GM19035 (cell line): Measurements from ENCODE around the gene PRTG.
"Not testable (repeated sequence)": the region's sequence is repeated elsewhere in the genome, so short reads cannot be mapped to it uniquely, and the experiment has no call there.

ENCODE experiments used
- ATAC-seq: cut with Tn5 transposase; IDR thresholded peaks from one replicate; pipeline ENCODE4 v1.9.1; 2021; ENCODE audit not compliant: unreplicated experiment

The PRTG gene, protein sequence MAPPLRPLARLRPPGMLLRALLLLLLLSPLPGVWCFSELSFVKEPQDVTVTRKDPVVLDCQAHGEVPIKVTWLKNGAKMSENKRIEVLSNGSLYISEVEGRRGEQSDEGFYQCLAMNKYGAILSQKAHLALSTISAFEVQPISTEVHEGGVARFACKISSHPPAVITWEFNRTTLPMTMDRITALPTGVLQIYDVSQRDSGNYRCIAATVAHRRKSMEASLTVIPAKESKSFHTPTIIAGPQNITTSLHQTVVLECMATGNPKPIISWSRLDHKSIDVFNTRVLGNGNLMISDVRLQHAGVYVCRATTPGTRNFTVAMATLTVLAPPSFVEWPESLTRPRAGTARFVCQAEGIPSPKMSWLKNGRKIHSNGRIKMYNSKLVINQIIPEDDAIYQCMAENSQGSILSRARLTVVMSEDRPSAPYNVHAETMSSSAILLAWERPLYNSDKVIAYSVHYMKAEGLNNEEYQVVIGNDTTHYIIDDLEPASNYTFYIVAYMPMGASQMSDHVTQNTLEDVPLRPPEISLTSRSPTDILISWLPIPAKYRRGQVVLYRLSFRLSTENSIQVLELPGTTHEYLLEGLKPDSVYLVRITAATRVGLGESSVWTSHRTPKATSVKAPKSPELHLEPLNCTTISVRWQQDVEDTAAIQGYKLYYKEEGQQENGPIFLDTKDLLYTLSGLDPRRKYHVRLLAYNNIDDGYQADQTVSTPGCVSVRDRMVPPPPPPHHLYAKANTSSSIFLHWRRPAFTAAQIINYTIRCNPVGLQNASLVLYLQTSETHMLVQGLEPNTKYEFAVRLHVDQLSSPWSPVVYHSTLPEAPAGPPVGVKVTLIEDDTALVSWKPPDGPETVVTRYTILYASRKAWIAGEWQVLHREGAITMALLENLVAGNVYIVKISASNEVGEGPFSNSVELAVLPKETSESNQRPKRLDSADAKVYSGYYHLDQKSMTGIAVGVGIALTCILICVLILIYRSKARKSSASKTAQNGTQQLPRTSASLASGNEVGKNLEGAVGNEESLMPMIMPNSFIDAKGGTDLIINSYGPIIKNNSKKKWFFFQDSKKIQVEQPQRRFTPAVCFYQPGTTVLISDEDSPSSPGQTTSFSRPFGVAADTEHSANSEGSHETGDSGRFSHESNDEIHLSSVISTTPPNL

GRCh38 chr15:55742927-55743728 is at the start of gene PRTG:
TSS of gene PRTG (minus strand) at chr15:55743152. CDS start at chr15:55742931, 221 bp downstream.
- ATAC-seq: no peak

DNA sequence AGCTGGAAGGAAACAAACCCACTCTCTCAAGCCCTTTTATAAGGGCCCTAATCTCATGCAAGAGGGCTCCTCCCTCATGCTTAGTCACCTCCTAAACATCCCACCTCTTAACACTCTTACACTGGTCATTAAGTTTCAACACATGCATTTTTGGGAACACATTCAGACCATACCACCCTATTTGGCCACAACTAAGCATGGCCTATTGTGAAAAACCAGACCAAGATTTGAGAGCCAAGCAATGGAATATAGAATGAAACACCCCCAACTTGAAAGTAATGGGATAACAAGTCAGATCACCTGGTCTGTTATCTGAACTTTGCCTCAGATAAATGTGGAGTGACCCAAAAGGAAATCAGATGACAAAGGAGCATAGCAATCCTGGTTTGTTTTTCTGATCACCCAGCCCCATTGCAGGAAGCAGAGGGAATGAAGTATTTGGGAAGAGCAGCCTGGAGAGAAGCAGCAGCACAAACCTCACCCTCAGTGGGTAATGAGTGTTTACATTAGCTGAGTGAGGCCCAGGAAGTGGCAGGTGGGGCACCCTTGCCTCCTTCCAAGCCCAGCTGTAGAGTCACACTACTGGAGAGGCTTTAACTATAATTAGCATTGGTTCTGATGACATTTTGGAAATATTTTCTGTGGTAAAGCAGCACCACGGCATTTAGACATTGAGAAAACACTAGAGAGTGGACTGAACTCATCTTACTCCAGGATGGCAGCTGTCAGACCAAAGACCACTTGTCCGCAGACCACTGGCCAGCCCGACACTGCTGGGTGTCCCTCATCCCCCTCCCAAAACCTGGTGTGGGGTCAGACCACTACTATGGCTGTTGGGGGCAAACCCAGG is 48.8 kb upstream of the PRTG start:
- no peak for ATAC-seq

DNA sequence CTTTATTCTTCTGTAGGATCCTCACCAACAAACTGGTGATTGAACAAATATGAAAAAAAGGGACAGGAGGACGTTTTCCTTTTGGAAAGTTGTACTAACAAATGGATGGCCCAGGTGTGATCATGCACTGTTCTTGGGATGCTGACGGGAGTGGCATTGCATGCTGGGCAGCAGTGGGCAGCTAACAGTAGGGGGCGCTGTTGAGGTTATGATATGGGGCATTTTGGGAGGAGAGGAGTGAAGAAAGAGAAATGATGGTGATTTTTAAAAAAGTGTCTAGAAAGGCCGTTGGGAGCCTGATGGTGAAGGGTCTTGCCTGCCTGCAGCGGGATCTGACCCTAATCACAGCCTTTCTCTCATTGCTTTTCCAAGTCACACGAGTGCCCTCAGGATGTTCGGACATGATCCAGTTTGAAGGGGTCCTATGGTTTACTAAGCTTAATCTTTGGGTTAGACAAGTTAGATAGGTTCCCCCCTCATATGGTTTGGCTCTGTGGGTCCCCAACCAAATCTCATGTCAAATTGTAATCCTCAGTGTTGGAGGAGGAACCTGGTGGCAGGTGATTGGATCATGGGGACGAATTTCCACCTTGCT is 46.2 kb upstream of the PRTG start:
- no peak for ATAC-seq

- no peak for ATAC-seq
Measured at GRCh38 chr15:55786341-55786740, 43.4 kb upstream of the PRTG start.

GRCh38 chr15:55785593-55785992 is 42.6 kb upstream of the PRTG start:
- not testable (repeated sequence) for ATAC-seq

GRCh38 chr15:55784286-55784685 is 41.3 kb upstream of the PRTG start:
- ATAC-seq: no peak

- no peak for ATAC-seq
Measured at GRCh38 chr15:55782901-55783300, 39.9 kb upstream of the PRTG start.

DNA sequence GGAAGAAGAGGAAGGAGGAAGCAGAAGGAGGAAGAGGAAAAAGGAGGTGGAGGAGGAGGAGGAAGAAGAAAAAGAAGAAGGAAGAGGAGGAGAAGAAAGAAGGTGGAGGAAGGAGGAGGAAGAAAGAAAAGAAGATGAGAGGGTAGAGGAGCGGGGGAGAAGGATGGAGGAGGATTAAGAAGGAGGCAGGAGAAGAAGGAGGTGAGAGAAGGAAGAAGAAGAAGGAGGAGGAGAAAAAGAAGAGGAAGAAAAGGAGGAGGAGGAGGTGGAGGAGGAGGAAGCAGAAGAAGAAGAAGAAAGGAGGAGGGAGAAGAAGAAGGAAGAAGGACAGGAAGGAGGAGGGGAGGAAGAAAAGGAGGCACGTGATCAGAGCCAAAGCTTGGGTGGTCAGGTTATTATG is 37.3 kb upstream of the PRTG start:
- no peak for ATAC-seq

DNA sequence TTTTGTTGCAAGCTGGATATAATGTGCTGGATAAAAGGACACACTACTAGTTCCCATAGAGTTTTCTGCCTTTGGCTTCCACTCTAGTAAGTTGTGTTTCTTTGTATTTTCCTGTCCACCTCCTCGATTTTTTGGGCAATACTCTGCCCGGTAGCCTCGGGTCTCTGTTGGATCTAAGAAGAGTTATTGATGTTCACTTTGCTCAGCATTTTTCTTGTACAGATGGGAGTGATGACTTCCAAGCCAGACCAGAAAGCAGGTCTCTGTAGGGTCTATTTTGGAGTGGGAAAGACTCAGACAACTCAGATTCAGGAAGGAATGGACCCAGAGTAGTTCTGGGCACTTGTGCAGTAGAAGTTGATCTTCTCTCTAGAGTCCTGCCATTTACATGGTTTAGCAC is 36.0 kb upstream of the PRTG start:
- ATAC-seq: no peak

GRCh38 chr15:55775316-55775715 is 32.4 kb upstream of the PRTG start:
- ATAC-seq: no peak

- no peak for ATAC-seq
Measured at GRCh38 chr15:55774113-55774970, 31.4 kb upstream of the PRTG start.

DNA sequence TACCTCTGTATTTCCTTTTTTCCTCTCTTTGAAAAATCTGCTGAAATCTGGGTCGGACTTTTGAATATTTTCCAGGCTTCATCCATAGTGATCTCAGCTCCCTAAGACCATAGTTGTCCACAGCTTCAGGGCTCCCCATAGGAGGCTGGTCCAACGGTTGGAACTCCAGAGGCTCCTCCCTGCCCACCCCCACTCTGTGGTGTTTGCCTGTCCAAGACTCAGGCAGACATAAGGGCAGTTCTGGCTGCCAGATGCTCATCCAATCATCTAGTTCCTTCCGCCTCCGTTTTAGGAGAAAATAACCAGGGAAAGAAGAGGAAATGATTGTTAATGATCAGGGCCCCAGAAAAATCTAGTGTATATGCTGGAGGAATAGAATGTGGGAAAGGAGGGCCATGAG is 27.9 kb upstream of the PRTG start:
- no peak for ATAC-seq

DNA sequence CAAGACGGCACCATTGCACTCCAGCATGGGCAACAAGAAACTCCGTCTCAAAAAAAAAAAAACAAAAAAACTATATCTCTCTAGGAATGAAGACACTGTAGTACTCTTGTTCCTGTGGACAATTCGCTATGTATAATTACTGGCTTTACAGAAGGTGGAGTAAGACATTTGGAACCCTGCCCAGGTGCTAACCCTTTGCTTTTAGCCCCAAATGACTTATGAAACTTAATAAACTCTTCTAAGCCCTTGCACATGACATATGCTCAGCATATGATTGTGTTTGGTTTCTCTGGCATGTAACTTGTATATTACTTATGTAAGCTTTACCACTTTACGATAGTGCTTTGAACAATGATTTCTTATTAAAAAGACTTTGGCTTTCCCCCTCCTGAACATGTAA is 27.3 kb upstream of the PRTG start:
- ATAC-seq: no peak

DNA sequence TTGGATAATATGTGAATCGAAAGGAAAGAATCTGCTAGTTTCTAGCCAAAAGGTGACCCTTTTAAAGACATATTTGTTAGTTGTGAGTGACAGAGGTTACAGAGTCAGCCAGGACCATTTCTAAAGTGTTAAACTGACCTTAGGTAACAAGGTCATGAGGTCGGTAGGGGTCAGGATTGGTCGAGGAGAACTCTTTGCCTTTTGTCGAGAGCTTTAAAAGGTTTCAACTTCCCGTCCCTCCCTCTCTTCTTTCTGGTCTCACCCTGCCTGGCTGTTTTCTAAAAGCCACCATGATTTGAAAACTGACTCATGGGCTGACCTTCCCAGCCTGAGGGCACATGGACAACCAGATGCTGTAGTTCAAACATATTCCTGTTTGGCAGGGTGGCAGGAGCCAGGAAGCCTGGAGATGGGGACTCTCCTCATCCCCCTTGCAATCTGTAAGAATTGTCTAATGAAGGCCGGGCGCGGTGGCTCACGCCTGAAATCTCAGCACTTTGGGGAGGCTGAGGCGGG is 25.8 kb upstream of the PRTG start:
- ATAC-seq: no peak

DNA sequence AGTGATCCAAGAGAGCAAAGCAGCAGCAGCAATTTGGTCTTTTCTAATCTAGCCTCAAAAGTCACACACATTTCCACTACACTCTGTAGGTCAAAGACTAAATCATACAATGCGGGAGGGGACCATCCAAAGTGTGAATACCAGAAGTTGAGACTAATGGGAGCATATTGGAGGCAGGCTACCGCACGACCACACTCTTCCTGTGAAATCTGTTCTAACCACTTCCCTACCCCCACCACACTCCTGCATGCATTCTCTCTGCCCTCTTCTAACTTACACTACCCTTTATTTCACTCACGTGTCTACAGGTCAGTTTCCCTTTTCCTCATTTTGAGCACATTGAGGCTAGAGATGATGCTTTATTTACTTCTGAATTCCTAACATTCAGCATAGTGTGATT is 23.7 kb upstream of the PRTG start:
- ATAC-seq: no peak

DNA sequence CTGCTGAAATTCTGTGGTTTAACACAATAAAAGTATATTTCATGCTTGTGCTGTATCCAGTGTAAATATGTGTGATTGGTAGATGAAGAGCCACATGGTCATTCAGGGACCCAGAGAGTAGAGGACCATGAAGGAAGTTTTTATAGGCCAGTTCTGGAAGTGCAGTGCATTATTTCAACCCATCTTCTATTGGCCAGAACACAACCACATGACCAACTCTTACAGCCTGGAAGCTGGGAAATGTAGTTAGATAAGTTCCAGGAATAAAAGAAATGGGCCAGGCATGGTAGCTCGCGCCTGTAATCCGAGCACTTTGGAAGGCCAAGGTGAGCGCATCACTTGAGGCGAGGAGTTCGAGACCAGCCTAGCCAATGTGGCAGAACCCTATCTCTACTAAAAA is 21.4 kb upstream of the PRTG start:
- ATAC-seq: no peak

GRCh38 chr15:55758580-55758986 is 15.6 kb upstream of the PRTG start:
- ATAC-seq: no peak

DNA sequence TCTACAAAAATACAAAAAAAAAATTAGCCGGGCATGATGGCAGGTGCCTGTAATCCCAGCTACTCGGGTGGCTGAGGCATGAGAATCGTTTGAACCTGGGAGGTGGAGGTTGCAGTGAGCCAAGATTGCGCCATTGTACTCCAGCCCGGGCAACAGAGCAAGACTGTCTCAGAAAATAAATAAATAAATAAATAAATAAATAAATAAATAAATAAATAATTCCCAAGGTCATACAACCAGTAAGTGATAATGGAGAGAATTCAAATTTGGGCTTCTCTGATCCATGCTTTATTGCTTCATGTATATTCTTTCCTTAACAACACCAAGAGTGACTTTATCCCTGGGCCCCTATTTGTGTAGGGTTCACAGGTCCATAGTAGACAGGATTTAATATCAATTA is 10.5 kb upstream of the PRTG start:
- ATAC-seq: not testable (repeated sequence)
